ENCODE measurements around the gene OR6C76.
"Not testable (repeated sequence)": the region's sequence is repeated elsewhere in the genome, so short reads cannot be mapped to it uniquely, and the experiment has no call there.

Gene OR6C76

DNA sequence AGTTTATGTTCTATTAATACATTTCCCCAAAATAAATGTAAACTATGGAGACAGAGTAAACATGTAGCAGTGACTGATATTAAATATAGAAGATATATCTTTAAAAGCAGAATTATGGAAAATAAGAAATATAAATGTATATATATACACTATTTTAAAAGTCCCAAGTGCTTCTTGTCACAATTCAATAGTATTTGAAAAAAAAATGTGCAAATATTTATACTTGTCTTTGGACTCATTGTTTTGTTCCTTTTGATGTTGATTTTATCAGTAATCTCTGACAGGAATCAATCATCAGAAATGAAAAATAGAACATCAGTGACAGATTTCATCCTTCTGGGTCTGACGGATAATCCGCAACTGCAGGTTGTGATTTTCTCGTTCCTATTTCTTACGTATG lies at the start of gene OR6C76:
Gene OR6C76, plus strand, starts transcription at position 301 of the 400 bp plus-strand sequence. Its CDS starts 0 bp downstream, at position 301.
- no peak for TF ChIP-seq ZFX (IDR thresholded peaks at IDR 0.05; ENCODE audit: borderline replicate concordance)
- TF ChIP-seq, protein P1, sequence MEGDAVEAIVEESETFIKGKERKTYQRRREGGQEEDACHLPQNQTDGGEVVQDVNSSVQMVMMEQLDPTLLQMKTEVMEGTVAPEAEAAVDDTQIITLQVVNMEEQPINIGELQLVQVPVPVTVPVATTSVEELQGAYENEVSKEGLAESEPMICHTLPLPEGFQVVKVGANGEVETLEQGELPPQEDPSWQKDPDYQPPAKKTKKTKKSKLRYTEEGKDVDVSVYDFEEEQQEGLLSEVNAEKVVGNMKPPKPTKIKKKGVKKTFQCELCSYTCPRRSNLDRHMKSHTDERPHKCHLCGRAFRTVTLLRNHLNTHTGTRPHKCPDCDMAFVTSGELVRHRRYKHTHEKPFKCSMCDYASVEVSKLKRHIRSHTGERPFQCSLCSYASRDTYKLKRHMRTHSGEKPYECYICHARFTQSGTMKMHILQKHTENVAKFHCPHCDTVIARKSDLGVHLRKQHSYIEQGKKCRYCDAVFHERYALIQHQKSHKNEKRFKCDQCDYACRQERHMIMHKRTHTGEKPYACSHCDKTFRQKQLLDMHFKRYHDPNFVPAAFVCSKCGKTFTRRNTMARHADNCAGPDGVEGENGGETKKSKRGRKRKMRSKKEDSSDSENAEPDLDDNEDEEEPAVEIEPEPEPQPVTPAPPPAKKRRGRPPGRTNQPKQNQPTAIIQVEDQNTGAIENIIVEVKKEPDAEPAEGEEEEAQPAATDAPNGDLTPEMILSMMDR (IDR thresholded peaks at IDR 0.05): no peak
- H3K27ac ChIP-seq: no peak within 1 kb of the TSS

DNA sequence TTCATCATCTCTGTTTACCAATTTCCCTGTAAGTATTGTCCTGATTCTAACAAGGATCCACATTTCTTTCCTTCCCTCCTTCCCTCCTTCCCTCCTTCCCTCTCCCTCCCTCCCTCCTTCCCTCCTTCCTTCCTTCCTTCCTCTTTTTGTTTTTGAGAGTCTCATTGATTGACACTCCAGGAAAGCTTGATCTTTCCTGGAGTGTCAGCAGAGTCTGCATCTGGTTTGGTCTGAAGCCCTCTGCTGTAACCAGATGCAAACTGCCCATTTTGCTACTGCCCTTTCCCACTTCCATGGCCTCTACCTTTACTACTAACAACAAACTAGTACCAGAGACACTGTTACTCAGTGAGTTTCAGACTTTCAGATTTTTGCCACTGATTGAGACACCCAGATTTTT lies 40.2 kb upstream of the OR6C76 start:
- TF ChIP-seq ZFX (IDR thresholded peaks at IDR 0.05; ENCODE audit: borderline replicate concordance): no peak
- TF ChIP-seq, protein P1 (IDR thresholded peaks at IDR 0.05): no peak
- H3K27ac ChIP-seq: no peak overlapping the region

DNA sequence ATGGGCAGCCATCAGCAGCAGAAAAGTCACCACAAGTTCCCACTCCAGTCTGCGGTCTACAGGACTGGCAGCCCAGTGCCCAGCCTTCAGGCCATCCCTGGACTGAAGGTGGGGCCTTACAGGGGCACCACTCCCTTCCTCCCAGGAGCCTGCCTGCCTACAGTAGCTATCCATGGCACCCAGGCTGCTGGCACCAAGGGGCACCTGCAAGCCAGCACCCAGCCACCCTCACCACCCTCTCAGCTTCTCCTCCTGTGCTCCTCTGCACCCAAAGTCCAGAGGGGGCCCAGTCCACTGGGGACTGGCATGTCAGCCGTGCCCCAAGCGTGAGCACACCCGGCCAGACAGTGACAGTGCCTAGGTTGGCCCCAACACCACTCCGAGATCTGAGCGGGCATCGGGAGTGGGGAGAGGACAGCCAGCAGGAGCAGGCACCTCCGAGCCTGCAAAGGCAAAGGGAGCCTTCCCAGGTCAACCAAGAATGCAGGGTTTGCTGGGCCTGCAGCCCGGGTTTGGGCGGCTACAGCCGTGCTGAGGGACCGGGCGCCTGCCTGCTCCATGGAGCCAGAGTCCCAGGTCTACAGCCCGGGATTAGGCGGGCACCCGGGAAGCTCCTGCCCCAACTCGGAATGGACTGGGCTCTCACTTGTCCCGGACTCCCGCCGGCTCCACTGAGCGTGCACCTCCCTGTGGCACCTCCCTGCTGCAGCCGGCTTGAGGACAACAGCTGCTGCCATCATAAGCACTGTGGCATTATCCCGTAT lies 33.8 kb upstream of the OR6C76 start:
- no peak overlapping the region for H3K27ac ChIP-seq
- TF ChIP-seq, protein P1 (IDR thresholded peaks at IDR 0.05): no peak
- no peak for TF ChIP-seq ZFX (IDR thresholded peaks at IDR 0.05; ENCODE audit: borderline replicate concordance)

DNA sequence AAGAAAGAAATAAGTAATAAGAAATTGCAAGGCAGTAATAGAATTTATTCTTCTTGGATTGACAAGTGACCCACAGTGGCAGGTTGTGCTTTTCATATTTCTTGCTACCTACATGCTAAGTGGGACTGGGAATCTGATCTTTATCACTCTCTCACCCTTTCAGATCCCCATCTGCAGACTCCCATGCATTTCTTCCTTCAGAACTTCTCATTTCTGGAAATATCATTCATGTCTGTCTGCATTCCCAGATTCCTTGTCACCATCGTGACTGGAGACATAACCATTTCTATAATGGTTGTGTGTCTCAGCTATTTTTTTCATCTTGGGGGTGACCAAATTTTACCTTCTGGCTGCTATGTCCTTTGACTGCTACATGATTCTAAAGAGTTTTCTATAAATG lies 29.7 kb upstream of the OR6C76 start:
- H3K27ac ChIP-seq: no peak overlapping the region
- TF ChIP-seq ZFX (IDR thresholded peaks at IDR 0.05; ENCODE audit: borderline replicate concordance): no peak
- TF ChIP-seq, protein P1 (IDR thresholded peaks at IDR 0.05): no peak

DNA sequence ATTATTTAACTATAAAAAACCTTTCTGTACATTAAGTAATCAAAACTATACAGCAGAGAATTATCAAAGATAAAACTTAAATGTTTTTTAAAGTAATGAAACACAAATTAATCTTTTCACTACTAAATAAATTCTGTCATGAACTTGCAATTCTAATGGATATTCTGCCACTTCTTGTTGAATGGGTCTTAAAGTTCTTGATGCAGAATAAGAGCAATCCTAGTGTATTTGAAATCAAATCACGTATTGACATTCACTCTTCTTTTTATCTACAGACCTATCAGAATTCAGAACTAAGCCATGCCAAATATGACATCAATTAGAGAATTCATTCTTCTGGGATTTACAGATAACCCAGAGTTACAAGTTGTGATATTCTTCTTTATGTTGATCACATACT lies 25.8 kb upstream of the OR6C76 start, which contains the start of gene OR6C65:
Gene OR6C65, plus strand, starts transcription at position 301 of the 400 bp plus-strand sequence. Its CDS starts 0 bp downstream, at position 301.
- no peak within 1 kb of the TSS for H3K27ac ChIP-seq
- no peak for TF ChIP-seq ZFX (IDR thresholded peaks at IDR 0.05; ENCODE audit: borderline replicate concordance)
- TF ChIP-seq, protein P1 (IDR thresholded peaks at IDR 0.05): no peak

DNA sequence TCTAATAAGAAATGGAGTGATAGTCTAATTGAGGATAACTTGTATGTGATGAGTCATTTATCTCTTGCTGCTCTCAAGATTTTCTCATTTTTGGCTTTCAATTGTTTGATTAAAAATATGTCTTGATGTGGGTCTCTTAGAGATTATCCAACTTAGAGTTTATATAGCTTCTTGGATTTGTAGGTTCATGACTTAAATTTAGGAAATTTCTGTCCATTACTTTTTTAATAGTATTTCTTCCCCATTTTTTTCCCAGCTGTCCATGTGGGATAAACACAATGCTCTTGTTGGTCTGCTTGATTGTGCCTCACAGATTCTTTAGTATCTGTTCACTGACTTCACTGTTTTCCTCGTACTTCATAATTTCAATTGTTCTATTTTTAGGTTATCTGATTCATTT lies 18.2 kb upstream of the OR6C76 start:
- no peak overlapping the region for H3K27ac ChIP-seq
- TF ChIP-seq ZFX (IDR thresholded peaks at IDR 0.05; ENCODE audit: borderline replicate concordance): no peak
- TF ChIP-seq, protein P1 (IDR thresholded peaks at IDR 0.05): no peak

DNA sequence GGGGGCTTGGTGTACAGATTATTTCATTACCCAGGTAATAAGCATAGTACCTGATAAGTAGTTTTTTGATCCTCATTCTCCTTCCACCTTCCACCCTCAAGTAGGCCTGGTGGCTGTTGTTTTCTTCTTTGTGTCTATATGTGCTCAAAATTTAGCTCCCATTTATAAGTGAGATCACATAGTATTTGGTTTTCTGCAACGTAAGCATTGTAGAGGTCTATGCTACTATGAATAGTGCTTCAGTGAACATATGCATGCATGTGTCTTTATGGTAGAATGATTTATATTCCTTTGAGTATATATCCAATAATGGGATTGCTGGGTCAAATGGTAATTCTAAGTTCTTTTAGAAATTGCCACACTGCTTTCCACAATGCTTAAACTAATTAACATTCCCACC lies 16.9 kb upstream of the OR6C76 start:
- H3K27ac ChIP-seq: not testable (repeated sequence)

DNA sequence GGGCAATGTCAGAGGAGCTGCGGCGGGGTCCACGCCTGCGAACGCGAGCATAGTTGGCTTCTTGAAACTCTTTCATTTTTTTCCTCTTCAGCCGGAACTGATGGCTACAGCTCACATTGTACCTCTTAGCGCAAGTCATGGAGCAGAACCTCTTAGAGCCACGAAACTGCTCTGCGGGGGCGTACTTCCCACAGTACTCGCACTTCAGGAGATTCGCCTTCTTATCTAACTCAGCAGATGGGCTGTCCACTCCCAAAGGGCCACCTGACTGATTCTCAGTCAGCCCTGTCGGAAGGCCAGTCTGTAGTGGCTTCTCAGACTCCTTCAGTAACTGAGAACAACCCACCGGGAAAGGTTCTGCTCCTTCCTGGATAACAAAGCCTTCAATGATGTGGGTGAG lies 13.9 kb upstream of the OR6C76 start:
- not testable (repeated sequence) for H3K27ac ChIP-seq
